ENCODE measurements around the gene RAB3GAP1.

- no peak for TF ChIP-seq EZH2 (IDR thresholded peaks at IDR 0.05; ENCODE audit: low read length)
- no peak for TF ChIP-seq CTCF (optimal IDR thresholded peaks at IDR 0.05 in 1 of 3, IDR thresholded peaks at IDR 0.05 in 1 of 3, conservative IDR thresholded peaks at IDR 0.05 in 1 of 3; ENCODE audit: extremely low read depth in 1 of 3, insufficient read depth in 2 of 3, low read length in 3 of 3)
Measured at GRCh38 chr2:135174810-135175093, 122.7 kb downstream of the RAB3GAP1 start.

Measured in keratinocyte (primary cell).